ENCODE measurements around the gene PLPP2.

PLPP2 gene

DNA sequence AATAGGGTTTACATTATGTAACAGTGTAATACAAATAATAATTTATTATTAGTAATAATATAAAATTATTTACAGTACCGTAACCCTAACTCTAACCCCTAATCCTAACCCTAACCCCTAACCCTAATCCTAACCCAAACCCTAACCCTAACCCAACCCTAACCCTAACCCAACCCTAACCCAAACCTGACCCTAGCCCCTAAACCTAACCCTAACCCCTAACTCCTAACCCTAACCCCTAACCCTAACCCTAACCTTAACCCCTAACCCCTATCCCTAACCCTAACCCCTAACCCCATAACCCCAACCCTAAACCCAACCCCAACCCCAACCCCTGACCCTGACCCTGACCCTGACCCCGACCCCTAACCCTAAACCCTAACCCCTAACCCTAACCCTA is 45.7 kb downstream of the PLPP2 start:
- TF ChIP-seq ZNF350 (tag by site-specific recombination; IDR thresholded peaks at IDR 0.05) (no peak), ZNF16 (tag by site-specific recombination; IDR thresholded peaks at IDR 0.05; ENCODE audit: low read depth) (no peak), ZNF626 (tag by site-specific recombination; IDR thresholded peaks at IDR 0.05) (no peak), ZNF837 (tag by site-specific recombination; IDR thresholded peaks at IDR 0.05) (no peak), ZNF155 (tag by site-specific recombination; IDR thresholded peaks at IDR 0.05) (no peak)
- Histone ChIP-seq H3K4me3 (ENCODE audit: low read depth, low read length) (no peak overlapping the region), H3K36me3 (ENCODE audit: control insufficient read depth in 2 of 2, insufficient read depth in 1 of 2, low read length in 2 of 2) (no peaks in the 10 kb centered on the region), H3K9me3 (ENCODE audit: control insufficient read depth, insufficient read depth, low read depth, low read length) (no peaks in the 10 kb centered on the region), H3K4me1 (ENCODE audit: control insufficient read depth, insufficient read depth, low read length) (no peaks in the 10 kb centered on the region), H3K27ac (ENCODE audit: extremely low read depth, low read depth, low read length) (no peak overlapping the region)
- ChIA-PET CTCF (interaction anchor here (0.7 kb wide), 1 partner anchor 12 kb away, joined by 5 read pairs; no protein-coding TSS in a partner anchor), POLR2A (no interaction called here)
